K562 (cell line): Measurements from ENCODE around the gene GXYLT2. TPM values are rescaled to one million over a fixed set of nuclear protein-coding genes. Genes with fewer than 3 reads are reported as not detected.

ENCODE experiments used
- ATAC-seq: fragments of 200-7000 bp; cut with Tn5 transposase; 3 replicates; pipeline ENCODE4 v1.9.1; 2020; ENCODE audit warnings: moderate library complexity
- BruUV-seq: library from RNA; stranded (reverse); fragments of 400-500 nt; replicated peaks from 2 replicates; lab custom pipeline; 2021; lab: Mats Ljungman, UMichigan
- CTCF ChIA-PET: fragments of 300-600 bp; formaldehyde crosslinking; extraction: SDS; loops from one replicate; lab custom pipeline; 2021; ENCODE audit warnings: low intra/inter-chr PET ratio; lab: Yijun Ruan, JAX
- POLR2A ChIA-PET: fragments of 300-600, 350-650 bp; sonication (Branson Sonifier 250); formaldehyde crosslinking; extraction: SDS; loops from one replicate; lab custom pipeline; 2021; ENCODE audit warnings: antibody characterized with exemption, inconsistent platforms; lab: Yijun Ruan, JAX
- DNase-seq, 4 experiments: peaks; one replicate each; pipeline versions ENCODE4 v3.0.0 to v3.0.0-alpha.2; 2011 to 2018; ENCODE audit warnings: low spot score in 3 of 4, mixed read lengths in 3 of 4; ENCODE audit errors: extremely low read depth in 1 of 4
- FAIRE-seq: peaks from 2 replicates; lab custom pipeline; 2011; peaks lifted over from hg19 to GRCh38; lab: Jason Lieb, UNC
- H2AFZ ChIP-seq: 2 replicates; pipeline ENCODE4 v1.6.0; 2011; ENCODE audit warnings: low read depth, low read length, control low read depth, inconsistent platforms
- H3K27ac ChIP-seq: fragments of 200-600 bp; 3 replicates; pipeline ENCODE4 v1.8.0; 2011; ENCODE audit warnings: low read depth, mild to moderate bottlenecking, control low read depth, inconsistent platforms, low read length, moderate library complexity, mixed read lengths; ENCODE audit errors: extremely low read depth
- H3K27me3 ChIP-seq, 2 experiments: fragments of 300-600 bp in 1 of 2; 2 replicates in 1 of 2; 3 replicates in 1 of 2; pipeline versions ENCODE4 v1.6.0 to v1.8.0; 2011; ENCODE audit warnings: inconsistent platforms in 2 of 2, low read length in 2 of 2, mild to moderate bottlenecking in 1 of 2, mixed read lengths in 1 of 2, moderate library complexity in 1 of 2; ENCODE audit not compliant: control insufficient read depth in 2 of 2, insufficient read depth in 2 of 2
- H3K36me3 ChIP-seq: fragments of 300-600 bp; 3 replicates; pipeline ENCODE4 v1.8.0; 2011; ENCODE audit warnings: mild to moderate bottlenecking, low read length, inconsistent platforms; ENCODE audit not compliant: control insufficient read depth, insufficient read depth
- H3K4me1 ChIP-seq, 2 experiments: fragments of 200-600 bp in 1 of 2; replicated peaks in 1 of 2; 2 replicates in 1 of 2; 3 replicates in 1 of 2; pipeline versions ENCODE4 v1.5.1 to v1.8.0; 2011; ENCODE audit warnings: inconsistent platforms in 2 of 2, low read length in 2 of 2, mild to moderate bottlenecking in 1 of 2, mixed read lengths in 1 of 2, moderate library complexity in 1 of 2; ENCODE audit not compliant: control insufficient read depth in 2 of 2, insufficient read depth in 2 of 2
- H3K4me2 ChIP-seq: 2 replicates; pipeline ENCODE4 v1.6.1; 2011; ENCODE audit warnings: low read length, control low read depth, inconsistent platforms, mixed read lengths; ENCODE audit not compliant: insufficient read depth
- H3K4me3 ChIP-seq: fragments of 200-600 bp; sonication (generic), shearing (Covaris generic); 2 replicates; pipeline ENCODE4 v1.5.1; 2016; ENCODE audit warnings: control low read depth, inconsistent platforms
- H3K79me2 ChIP-seq: fragments of 200-600 bp; 3 replicates; pipeline ENCODE4 v1.8.0; 2011; ENCODE audit warnings: low read length, inconsistent platforms; ENCODE audit not compliant: control insufficient read depth, insufficient read depth
- H3K9ac ChIP-seq, 2 experiments: 2 replicates each; pipeline versions ENCODE4 v1.6.0 to v1.6.1; 2011; ENCODE audit warnings: low read depth in 2 of 2, low read length in 2 of 2, control low read depth in 1 of 2, inconsistent platforms in 1 of 2, mild to moderate bottlenecking in 1 of 2, mixed read lengths in 1 of 2; ENCODE audit not compliant: insufficient read depth in 1 of 2
- H3K9me1 ChIP-seq: one replicate; pipeline ENCODE4 v1.6.0; 2011; ENCODE audit warnings: inconsistent platforms, mild to moderate bottlenecking, low read length, moderate library complexity; ENCODE audit not compliant: control insufficient read depth, insufficient read depth
- H3K9me3 ChIP-seq: replicated peaks from 2 replicates; pipeline ENCODE4 v1.5.1; 2011; ENCODE audit warnings: low read depth, low read length, inconsistent platforms; ENCODE audit not compliant: control insufficient read depth, insufficient read depth
- H4K20me1 ChIP-seq: replicated peaks from 2 replicates; pipeline ENCODE4 v1.6.1; 2011; ENCODE audit warnings: low read length, inconsistent platforms, mixed read lengths; ENCODE audit not compliant: control insufficient read depth, insufficient read depth
- CBX1 ChIP-seq: sonication (generic); IDR thresholded peaks from 2 replicates; pipeline ENCODE4 v1.6.1; 2016; ENCODE audit warnings: antibody characterized with exemption, low read depth, mild to moderate bottlenecking
- CBX5 ChIP-seq: IDR thresholded peaks from 2 replicates; pipeline ENCODE4 v1.6.1; 2014; ENCODE audit warnings: low read depth, borderline replicate concordance
- LCOR ChIP-seq: sonication (generic); formaldehyde crosslinking; IDR thresholded peaks from 2 replicates; pipeline ENCODE4 v1.8.0; 2022; ENCODE audit warnings: mild to moderate bottlenecking, missing genetic modification reagents
- MAX ChIP-seq: sonication (generic); formaldehyde crosslinking; IDR thresholded peaks from 2 replicates; pipeline ENCODE4 v1.9.0; 2022; ENCODE audit warnings: mild to moderate bottlenecking, missing genetic modification reagents
- PCBP2 ChIP-seq: fragments of 200-400 bp; formaldehyde crosslinking; IDR thresholded peaks from 2 replicates; pipeline ENCODE4 v1.6.1; 2018; ENCODE audit warnings: low read length, low read depth, mild to moderate bottlenecking, moderate library complexity; ENCODE audit not compliant: poor library complexity, severe bottlenecking
- RBM17 ChIP-seq: fragments of 200-400 bp; formaldehyde crosslinking; IDR thresholded peaks from 2 replicates; pipeline ENCODE4 v1.6.1; 2017; ENCODE audit warnings: low read depth, mild to moderate bottlenecking, low read length, borderline replicate concordance
- RERE ChIP-seq: sonication (generic); formaldehyde crosslinking; IDR thresholded peaks from 2 replicates; pipeline ENCODE4 v1.8.0; 2023; ENCODE audit warnings: missing genetic modification reagents, mild to moderate bottlenecking, borderline replicate concordance
- SRSF3 ChIP-seq: fragments of 200-400 bp; formaldehyde crosslinking; IDR thresholded peaks from 2 replicates; pipeline ENCODE4 v1.6.1; 2016; ENCODE audit warnings: mild to moderate bottlenecking, low read length, moderate library complexity; ENCODE audit not compliant: insufficient read depth
- TCF7 ChIP-seq: sonication (generic); IDR thresholded peaks from 2 replicates; pipeline ENCODE4 v1.6.1; 2016; ENCODE audit warnings: antibody characterized with exemption, borderline replicate concordance
- ZNF217 ChIP-seq: sonication (generic); formaldehyde crosslinking; IDR thresholded peaks from 2 replicates; pipeline ENCODE4 v1.8.0; 2022; ENCODE audit warnings: mild to moderate bottlenecking, missing genetic modification reagents
- ZNF408 ChIP-seq: fragments of 250-450 bp; sonication (Bioruptor Pico); IDR thresholded peaks from 2 replicates; pipeline ENCODE4 v1.4.0; 2020; ENCODE audit warnings: low read depth, mild to moderate bottlenecking, moderate library complexity
- WGBS: fragments of 100-300 bp; shearing (Covaris generic); methylation state at CpG from one replicate; pipeline ENCODE4 v1.1.6; 2016; ENCODE audit warnings: low coverage, mixed read lengths; ENCODE audit not compliant: insufficient coverage; ENCODE audit errors: missing lambda C conversion rate; 5-methylcytosine and 5-hydroxymethylcytosine counted together
- in situ Hi-C: fragments of 300-500 bp; cut with MboI; formaldehyde crosslinking; loops from 4 replicates; pipeline ENCODE4 v1.15.0; 2018; ENCODE audit warnings: inconsistent platforms, mixed read lengths
- intact Hi-C: fragments of 100-400 bp; cut with micrococcal nuclease; formaldehyde crosslinking; loops from 2 replicates; pipeline ENCODE4 v1.14.2; 2022
- polyA plus RNA-seq, 8 experiments: library from polyadenylated mRNA; depleted of rRNA in 4 of 8; stranded (reverse) in 5 of 8; unstranded in 3 of 8; fragments of >200 nt; fragmentation: Nextera tagmentation in 2 of 8; fragmentation: Illumina TruSeq in 1 of 8; extraction: Ambion mirVana in 2 of 8; extraction: Trizol in 1 of 8; gene quantifications; 2 replicates each; pipeline versions ENCODE4 v1.2.1 to v1.2.3, GENCODE V29; 2011 to 2014; ENCODE audit warnings: inconsistent platforms in 1 of 8, missing spikeins in 1 of 8
- total RNA-seq, 7 experiments: library from RNA; depleted of rRNA in 6 of 7; stranded (reverse); fragments of >200 nt in 6 of 7; fragmentation: Illumina TruSeq in 2 of 7; extraction: Trizol in 2 of 7; gene quantifications; 2 replicates each; pipeline versions ENCODE4 v1.2.1 to v1.2.3, GENCODE V29; 2011 to 2021; ENCODE audit warnings: low replicate concordance in 1 of 7
- TF ChIP-seq, protein P1 (sequence below): sonication (generic); formaldehyde crosslinking; IDR thresholded peaks from 2 replicates; pipeline ENCODE4 v1.8.0; 2022; ENCODE audit warnings: missing genetic modification reagents, mild to moderate bottlenecking, borderline replicate concordance

GXYLT2 gene
- total and polyA plus RNA-seq, 9 of the 15 experiments (the other 6 are each of a cell fraction or from before 2014, with no cell fraction given): 0.71 to 6.0 (median 3.3) TPM

GRCh38 chr3:72997421-72997961, 109.6 kb downstream of the GXYLT2 start (continued):
- TF ChIP-seq LCOR (CRISPR knock-in tag): no peak
- TF ChIP-seq CBX1: no peak
- TF ChIP-seq TCF7: no peak
- no peak for TF ChIP-seq MAX (CRISPR knock-in tag)

DNA sequence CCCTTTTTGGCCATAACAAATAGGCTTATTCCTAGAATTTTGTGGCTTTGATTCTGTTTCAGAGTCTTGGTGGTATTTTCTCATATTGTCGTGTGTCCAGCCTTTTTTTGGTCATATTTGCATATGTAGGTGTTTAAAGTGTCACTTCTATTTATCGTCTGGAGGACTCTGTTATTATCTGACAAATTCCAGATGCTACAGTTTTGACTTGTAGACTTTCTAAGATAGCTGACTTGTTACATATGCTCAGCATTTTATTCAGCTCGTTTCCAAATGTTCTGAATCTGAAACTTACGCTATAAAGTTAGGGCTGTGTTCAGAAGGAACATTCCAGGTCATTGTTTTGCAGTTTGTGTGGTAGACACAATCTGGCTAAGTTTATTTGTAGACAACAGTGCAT, 110.6 kb downstream of the GXYLT2 start:
- no peaks in the 10 kb centered on the region for H3K9me3 ChIP-seq
- no TSS peak for BruUV-seq
- FAIRE-seq (no peak), ATAC-seq (no peak), DNase-seq (no peak)
- peak overlapping the region; percentile 88 for H3K4me2 ChIP-seq
- peaks cover 49% of the 10 kb centered on the region for H3K36me3 ChIP-seq
- peaks cover 13 to 16% of the 10 kb centered on the region in 2 experiments; a peak in 4 of 5 replicates for H3K4me1 ChIP-seq
- peak overlapping the region; percentile 85 for H3K4me3 ChIP-seq
- POLR2A ChIA-PET: interaction anchor here (0.7 to 1.4 kb wide), 3 partner anchors 13 to 45 kb away, joined by 3 read pairs; no protein-coding TSS in a partner anchor
- in situ Hi-C loops (no loop called here), intact Hi-C loops (loop anchor here (5.0 kb wide), 2 partner anchors 59 to 111 kb away; partner anchors contain the start of gene GXYLT2)
- H3K9me1 ChIP-seq: no peaks in the 10 kb centered on the region
- CTCF ChIA-PET: interaction anchor here (4.0 kb wide), 1 partner anchor 59 kb away, joined by 21 read pairs; no protein-coding TSS in a partner anchor
- WGBS: 7% methylated on average over 3 of the region's 4 CpGs
- H3K79me2 ChIP-seq: peaks cover 65% of the 10 kb centered on the region
- H3K9ac ChIP-seq: peak overlapping the region in 1 of 2 experiments; percentile 94; a peak in 2 of 4 replicates
- no peak overlapping the region for H2AFZ ChIP-seq
- no peaks in the 10 kb centered on the region for H3K27me3 ChIP-seq
- H3K27ac ChIP-seq: peak overlapping the region; percentile 96
- H4K20me1 ChIP-seq: peaks cover 17% of the 10 kb centered on the region
- TF ChIP-seq, protein P1, sequence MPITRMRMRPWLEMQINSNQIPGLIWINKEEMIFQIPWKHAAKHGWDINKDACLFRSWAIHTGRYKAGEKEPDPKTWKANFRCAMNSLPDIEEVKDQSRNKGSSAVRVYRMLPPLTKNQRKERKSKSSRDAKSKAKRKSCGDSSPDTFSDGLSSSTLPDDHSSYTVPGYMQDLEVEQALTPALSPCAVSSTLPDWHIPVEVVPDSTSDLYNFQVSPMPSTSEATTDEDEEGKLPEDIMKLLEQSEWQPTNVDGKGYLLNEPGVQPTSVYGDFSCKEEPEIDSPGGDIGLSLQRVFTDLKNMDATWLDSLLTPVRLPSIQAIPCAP (CRISPR knock-in tag): no peak
- TF ChIP-seq PCBP2 (no peak), ZNF217 (CRISPR knock-in tag) (no peak), RBM17 (no peak), ZNF408 (CRISPR knock-in tag) (no peak), CBX5 (no peak), SRSF3 (no peak), RERE (CRISPR knock-in tag) (no peak)
